H1 (cell line): ENCODE results near the gene RTP1. TPM values are rescaled to one million over a fixed set of nuclear protein-coding genes. Genes with fewer than 3 reads are reported as not detected.
A peak's percentile ranks its signal among the peaks of the same experiment; 100 is the strongest.

Experiments
- CTCF ChIA-PET: fragments of 300-600 bp; sonication (Branson Sonifier 250); formaldehyde crosslinking; loops from one replicate; lab custom pipeline; 2021; ENCODE audit not compliant: partially characterized antibody; lab: Charles Lee
- POLR2A ChIA-PET: fragments of 300-600 bp; sonication (Branson Sonifier 250); formaldehyde crosslinking; loops from one replicate; lab custom pipeline; 2021; ENCODE audit warnings: inconsistent platforms; ENCODE audit not compliant: partially characterized antibody; lab: Charles Lee
- DNase-seq, 2 experiments: peaks; one replicate each; pipeline versions ENCODE4 v3.0.0 to v3.0.0-alpha.2; 2010 to 2022; ENCODE audit warnings: low spot score in 2 of 2, low read depth in 1 of 2, mixed read lengths in 1 of 2
- FAIRE-seq: peaks from 2 replicates; lab custom pipeline; 2011; peaks lifted over from hg19 to GRCh38; lab: Jason Lieb, UNC
- H2AFZ ChIP-seq: 2 replicates; pipeline ENCODE4 v1.8.1; 2012; ENCODE audit warnings: low read length, inconsistent platforms
- H2AK5ac ChIP-seq: 2 replicates; pipeline ENCODE4 v1.6.1; 2013; ENCODE audit warnings: low read depth, low read length
- H2BK120ac ChIP-seq: replicated peaks from 2 replicates; pipeline ENCODE3; 2013; ENCODE audit warnings: low read depth, low read length, inconsistent platforms
- H2BK12ac ChIP-seq: 2 replicates; pipeline ENCODE4 v1.6.1; 2013; ENCODE audit warnings: low read depth, low read length
- H2BK15ac ChIP-seq: 2 replicates; pipeline ENCODE4 v1.6.1; 2013; ENCODE audit warnings: low read length
- H2BK20ac ChIP-seq: 2 replicates; pipeline ENCODE4 v1.6.1; 2013; ENCODE audit warnings: low read length
- H2BK5ac ChIP-seq: 2 replicates; pipeline ENCODE4 v1.6.1; 2013; ENCODE audit warnings: low read depth, low read length
- H3K14ac ChIP-seq: 2 replicates; pipeline ENCODE4 v1.6.1; 2013; ENCODE audit warnings: inconsistent platforms; ENCODE audit not compliant: insufficient read length
- H3K18ac ChIP-seq: 2 replicates; pipeline ENCODE4 v1.6.1; 2013; ENCODE audit warnings: low read length; ENCODE audit errors: extremely low read depth
- H3K23ac ChIP-seq: 2 replicates; pipeline ENCODE4 v1.6.1; 2013; ENCODE audit warnings: inconsistent platforms; ENCODE audit not compliant: insufficient read length
- H3K23me2 ChIP-seq: 2 replicates; pipeline ENCODE4 v1.6.1; 2013; ENCODE audit warnings: low read depth, low read length
- H3K27ac ChIP-seq: 2 replicates; pipeline ENCODE4 v1.6.1; 2011; ENCODE audit warnings: low read depth, low read length, inconsistent platforms
- H3K27me3 ChIP-seq, 4 experiments: replicated peaks in 1 of 4; 1 replicate in 1 of 4; 2 replicates in 3 of 4; pipeline versions ENCODE4 v1.6.1 to v1.8.1; 2011 to 2013; ENCODE audit warnings: low read length in 3 of 4, mild to moderate bottlenecking in 3 of 4, inconsistent platforms in 2 of 4, mixed read lengths in 2 of 4, moderate library complexity in 1 of 4; ENCODE audit not compliant: control insufficient read depth in 3 of 4, insufficient read depth in 3 of 4; ENCODE audit errors: extremely low read depth in 1 of 4
- H3K36me3 ChIP-seq, 4 experiments: 2 replicates each; pipeline versions ENCODE4 v1.6.1 to v1.8.1; 2011 to 2013; ENCODE audit warnings: mild to moderate bottlenecking in 4 of 4, low read length in 3 of 4, moderate library complexity in 2 of 4, control low read depth in 1 of 4, inconsistent platforms in 1 of 4; ENCODE audit not compliant: insufficient read depth in 4 of 4, control insufficient read depth in 2 of 4
- H3K4ac ChIP-seq: replicated peaks from 2 replicates; pipeline ENCODE3; 2013; ENCODE audit warnings: low read length, low read depth, mixed read lengths, inconsistent platforms; ENCODE audit not compliant: insufficient read length
- H3K4me1 ChIP-seq, 4 experiments: replicated peaks in 1 of 4; 1 replicate in 1 of 4; 2 replicates in 3 of 4; pipeline versions ENCODE4 v1.6.1 to v1.8.1; 2011 to 2013; ENCODE audit warnings: low read length in 3 of 4, inconsistent platforms in 2 of 4, mixed read lengths in 1 of 4; ENCODE audit not compliant: insufficient read depth in 4 of 4, control insufficient read depth in 3 of 4
- H3K4me2 ChIP-seq, 2 experiments: 2 replicates each; pipeline versions ENCODE4 v1.6.1 to v1.8.1; 2011 to 2013; ENCODE audit warnings: low read depth in 2 of 2, low read length in 2 of 2, control low read depth in 1 of 2, inconsistent platforms in 1 of 2, mild to moderate bottlenecking in 1 of 2; ENCODE audit not compliant: insufficient read depth in 1 of 2
- H3K4me3 ChIP-seq, 4 experiments: fragments of 200-600, 300-600 bp in 1 of 4; sonication (generic), shearing (Covaris generic), sonication (Bioruptor Twin) in 1 of 4; 2 replicates each; pipeline versions ENCODE4 v1.5.1 to v1.8.1; 2011 to 2016; ENCODE audit warnings: low read length in 4 of 4, low read depth in 3 of 4, control low read depth in 2 of 4, inconsistent platforms in 2 of 4, mild to moderate bottlenecking in 2 of 4, mixed read lengths in 1 of 4, moderate library complexity in 1 of 4; ENCODE audit not compliant: insufficient read depth in 2 of 4; ENCODE audit errors: extremely low read depth in 1 of 4
- H3K56ac ChIP-seq: replicated peaks from 2 replicates; pipeline ENCODE3; 2013; ENCODE audit warnings: low read depth, mild to moderate bottlenecking, mixed read lengths, low read length, inconsistent platforms; ENCODE audit not compliant: insufficient read length
- H3K79me1 ChIP-seq: 2 replicates; pipeline ENCODE4 v1.6.1; 2013; ENCODE audit warnings: low read depth, low read length, control low read depth
- H3K79me2 ChIP-seq, 2 experiments: 2 replicates each; pipeline versions ENCODE4 v1.6.1 to v1.8.1; 2012 to 2013; ENCODE audit warnings: low read length in 2 of 2, mild to moderate bottlenecking in 2 of 2, inconsistent platforms in 1 of 2; ENCODE audit not compliant: insufficient read depth in 2 of 2, control insufficient read depth in 1 of 2
- H3K9ac ChIP-seq, 4 experiments: replicated peaks in 1 of 4; 1 replicate in 1 of 4; 2 replicates in 3 of 4; pipeline versions ENCODE4 v1.6.1 to v1.8.1; 2011 to 2013; ENCODE audit warnings: low read depth in 3 of 4, low read length in 3 of 4, control low read depth in 2 of 4, mild to moderate bottlenecking in 2 of 4, moderate library complexity in 2 of 4, inconsistent platforms in 1 of 4; ENCODE audit errors: extremely low read depth in 1 of 4
- H3K9me3 ChIP-seq, 2 experiments: 2 replicates each; pipeline versions ENCODE4 v1.6.1 to v1.8.1; 2012 to 2013; ENCODE audit warnings: mild to moderate bottlenecking in 2 of 2, moderate library complexity in 2 of 2, control low read depth in 1 of 2, inconsistent platforms in 1 of 2, low read depth in 1 of 2, low read length in 1 of 2, mixed read lengths in 1 of 2; ENCODE audit not compliant: insufficient read depth in 2 of 2
- H4K20me1 ChIP-seq, 2 experiments: replicated peaks in 1 of 2; 2 replicates each; pipeline versions ENCODE3 to v1.8.1; 2011 to 2013; ENCODE audit warnings: inconsistent platforms in 2 of 2, low read length in 2 of 2, mild to moderate bottlenecking in 1 of 2; ENCODE audit not compliant: insufficient read depth in 2 of 2, control insufficient read depth in 1 of 2
- H4K5ac ChIP-seq: 2 replicates; pipeline ENCODE4 v1.6.1; 2013; ENCODE audit warnings: low read length, low read depth, mixed read lengths, inconsistent platforms; ENCODE audit not compliant: insufficient read length
- H4K8ac ChIP-seq: 2 replicates; pipeline ENCODE4 v1.8.0; 2013; ENCODE audit warnings: mild to moderate bottlenecking, moderate library complexity, low read length, inconsistent platforms; ENCODE audit not compliant: insufficient read depth; ENCODE audit errors: extremely low read depth
- H4K91ac ChIP-seq: replicated peaks from 2 replicates; pipeline ENCODE3; 2013; ENCODE audit warnings: low read length, mixed read lengths, inconsistent platforms; ENCODE audit not compliant: insufficient read length
- BCL11A ChIP-seq, 2 experiments: IDR thresholded peaks; one replicate each; pipeline ENCODE4 v1.6.1; 2011; ENCODE audit warnings: low read depth in 2 of 2, low read length in 2 of 2, mild to moderate bottlenecking in 2 of 2
- BRCA1 ChIP-seq: IDR thresholded peaks from 2 replicates; pipeline ENCODE4 v1.6.1; 2012; ENCODE audit warnings: low read depth, low read length, improper control_type of control experiment
- CHD1 ChIP-seq: IDR thresholded peaks from 2 replicates; pipeline ENCODE4 v1.6.1; 2012; ENCODE audit warnings: low read depth, low read length, improper control_type of control experiment
- CTBP2 ChIP-seq: IDR thresholded peaks from 2 replicates; pipeline ENCODE4 v1.7.0; 2011; ENCODE audit warnings: borderline replicate concordance, mild to moderate bottlenecking, moderate library complexity, mixed read lengths, low read length; ENCODE audit not compliant: insufficient read depth, insufficient read length
- GABPA ChIP-seq: IDR thresholded peaks from 2 replicates; pipeline ENCODE4 v1.6.1; 2011; ENCODE audit warnings: mild to moderate bottlenecking, low read length, moderate library complexity, borderline replicate concordance; ENCODE audit not compliant: insufficient read depth
- GTF2F1 ChIP-seq: IDR thresholded peaks from 2 replicates; pipeline ENCODE4 v1.6.1; 2012; ENCODE audit warnings: low read depth, low read length, improper control_type of control experiment, borderline replicate concordance
- JUND ChIP-seq: IDR thresholded peaks from 2 replicates; pipeline ENCODE4 v1.6.1; 2011; ENCODE audit warnings: mild to moderate bottlenecking, improper control_type of control experiment, low read length
- POLR2AphosphoS5 ChIP-seq: IDR thresholded peaks from 2 replicates; pipeline ENCODE4 v1.6.1; 2011; ENCODE audit warnings: low read depth, low read length
- RNF2 ChIP-seq: fragments of 200-900, 300-1000 bp; sonication (generic); IDR thresholded peaks from 2 replicates; pipeline ENCODE4 v1.7.1; 2016; ENCODE audit warnings: borderline replicate concordance, low read depth, mild to moderate bottlenecking, antibody characterized with exemption, low read length; ENCODE audit not compliant: poor library complexity, severe bottlenecking; ENCODE audit errors: missing control alignments
- SIN3A ChIP-seq, 2 experiments: IDR thresholded peaks in 1 of 2; conservative IDR thresholded peaks in 1 of 2; 2 replicates each; pipeline ENCODE4 v1.6.1; 2011 to 2012; ENCODE audit warnings: low read length in 2 of 2, improper control_type of control experiment in 1 of 2, low read depth in 1 of 2, mild to moderate bottlenecking in 1 of 2
- TBP ChIP-seq: IDR thresholded peaks from 2 replicates; pipeline ENCODE4 v1.6.1; 2011; ENCODE audit warnings: low read depth, low read length, improper control_type of control experiment
- TCF12 ChIP-seq: IDR thresholded peaks from 2 replicates; pipeline ENCODE4 v1.6.1; 2011; ENCODE audit warnings: low read depth, mild to moderate bottlenecking, low read length
- YY1 ChIP-seq: IDR thresholded peaks from 2 replicates; pipeline ENCODE4 v1.6.1; 2011; ENCODE audit warnings: low read depth, mild to moderate bottlenecking, low read length
- WGBS, 2 experiments: shearing (Covaris generic) in 1 of 2; methylation state at CpG; one replicate each; pipeline versions ENCODE4 v1.1.6 to v1.1.7; 2013 to 2015; ENCODE audit warnings: low lambda C conversion rate in 2 of 2, mixed read lengths in 2 of 2, inconsistent platforms in 1 of 2, low coverage in 1 of 2, missing lambda C conversion rate in 1 of 2; ENCODE audit not compliant: insufficient replicate concordance in 2 of 2, insufficient coverage in 1 of 2, insufficient read length in 1 of 2; ENCODE audit errors: extremely low coverage in 1 of 2, missing lambda C conversion rate in 1 of 2; 5-methylcytosine and 5-hydroxymethylcytosine counted together
- polyA plus RNA-seq, 7 experiments: library from polyadenylated mRNA; depleted of rRNA in 3 of 7; stranded (reverse) in 5 of 7; unstranded in 2 of 7; fragments of >200 nt in 5 of 7; fragments of 200-250 nt in 2 of 7; gene quantifications; 1 replicate in 5 of 7; 2 replicates in 1 of 7; 4 replicates in 1 of 7; pipeline versions ENCODE4 v1.2.1 to v1.2.3, GENCODE V29; 2011 to 2013; ENCODE audit warnings: missing spikeins in 2 of 7, mixed read lengths in 2 of 7
- total RNA-seq: library from RNA; stranded (reverse); fragmentation: NEBNext Ultra II Directional; extraction: Animal tissue kit (Norgen Biotek cat#: 25700); gene quantifications from 2 replicates; pipeline ENCODE4 v1.2.1, GENCODE V29; 2021

Gene RTP1
- total and polyA plus RNA-seq, 2 of the 8 experiments (the other 6 are each of a cell fraction or from before 2014, with no cell fraction given): 2.9 to 3.0 TPM

DNA sequence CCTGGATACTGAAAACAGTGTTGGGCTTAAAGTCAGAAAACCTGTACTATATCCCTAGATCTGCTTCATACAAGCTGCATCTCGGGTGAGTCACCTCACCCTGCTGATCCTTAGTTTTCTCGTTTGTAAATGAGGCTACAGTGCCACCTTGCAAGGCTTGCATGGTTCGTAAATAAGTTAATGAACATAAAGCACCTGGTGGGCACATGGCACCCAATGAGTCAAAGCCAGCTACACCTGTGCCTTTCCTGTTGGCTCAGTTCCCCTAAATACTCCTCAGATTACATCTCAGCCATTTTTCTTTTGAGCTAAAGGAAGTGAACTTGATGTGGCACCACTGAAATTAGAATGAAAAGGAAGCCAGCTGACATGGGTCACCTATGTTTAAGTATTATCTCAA, 26.5 kb downstream of the RTP1 start:
- Histone ChIP-seq H2BK12ac (no peak overlapping the region), H2AK5ac (no peak overlapping the region), H2AFZ (no peak overlapping the region), H3K4me3 (no peak overlapping the region), H2BK15ac (peak overlapping the region; percentile 54; the same call in 1 of the 2 replicates), H3K9ac (no peak overlapping the region), H3K79me2 (no peaks in the 10 kb centered on the region), H3K27ac (no peak overlapping the region), H3K27me3 (no peaks in the 10 kb centered on the region), H3K18ac (no peak overlapping the region), H3K23ac (no peak overlapping the region), H3K23me2 (no peaks in the 10 kb centered on the region), H4K91ac (no peak overlapping the region), H3K4me1 (peaks cover 0 to 4% (median 1%) of the 10 kb centered on the region in 4 experiments; a peak in 3 of 7 replicates), H2BK5ac (no peak overlapping the region), H2BK20ac (no peak overlapping the region), H4K20me1 (no peaks in the 10 kb centered on the region), H4K5ac (no peak overlapping the region), H3K79me1 (no peaks in the 10 kb centered on the region), H4K8ac (no peak overlapping the region), H3K9me3 (no peaks in the 10 kb centered on the region), H3K14ac (no peak overlapping the region), H3K36me3 (no peaks in the 10 kb centered on the region), H3K4me2 (no peak overlapping the region), H3K4ac (no peak overlapping the region), H3K56ac (no peak overlapping the region), H2BK120ac (no peak overlapping the region)
- 87% methylated on average over 3 of the region's 3 CpGs; no CpG with 5 or more reads in 1 of the 2 experiments for WGBS, 2 experiments
- ChIA-PET CTCF (interaction anchor here (0.7 to 15.7 kb wide), 17 partner anchors 11 to 491 kb away, joined by 3 to 236 read pairs (median 4); no protein-coding TSS in a partner anchor), POLR2A (no interaction called here)
- DNase-seq (no peak), FAIRE-seq (no peak)
- TF ChIP-seq CTBP2 (no peak), TCF12 (no peak), CHD1 (no peak), POLR2AphosphoS5 (no peak), RNF2 (no peak), YY1 (no peak), GTF2F1 (no peak), BCL11A (IDR thresholded peaks at IDR 0.05; ENCODE audit: low read depth in 2 of 2, low read length in 2 of 2) (no peak), TBP (no peak), JUND (no peak), SIN3A (conservative IDR thresholded peaks at IDR 0.05 in 1 of 2, IDR thresholded peaks at IDR 0.05 in 1 of 2; ENCODE audit: low read depth in 1 of 2, low read length in 2 of 2) (no peak), GABPA (no peak), BRCA1 (no peak)
